Endothelial cell of umbilical vein (primary cell): ENCODE results near the gene PDE7B.

Experiments
- CTCF ChIP-seq, 2 donors: IDR thresholded peaks; 1 replicate in 1 of 2; 2 replicates in 1 of 2; pipeline ENCODE4 v1.5.1; 2011; ENCODE audit warnings: low read length in 2 of 2, mild to moderate bottlenecking in 2 of 2, moderate library complexity in 2 of 2, control low read depth in 1 of 2, inconsistent platforms in 1 of 2, low read depth in 1 of 2; ENCODE audit not compliant: insufficient read depth in 1 of 2; ENCODE audit errors: extremely low read depth in 1 of 2
- FOS ChIP-seq: IDR thresholded peaks from 2 replicates; pipeline ENCODE4 v1.6.1; 2011; ENCODE audit warnings: mild to moderate bottlenecking, low read length, moderate library complexity, borderline replicate concordance; ENCODE audit not compliant: insufficient read depth
- POLR2AphosphoS5 ChIP-seq: IDR thresholded peaks from 2 replicates; pipeline ENCODE4 v1.6.1; 2012; ENCODE audit warnings: low read depth, mild to moderate bottlenecking, control low read depth, low read length, moderate library complexity; ENCODE audit not compliant: insufficient read depth

GRCh38 chr6:135839121-135839520 lies 12.4 kb upstream of the PDE7B start:
- TF ChIP-seq CTCF (IDR thresholded peaks at IDR 0.05; ENCODE audit: extremely low read depth in 1 of 2, insufficient read depth in 1 of 2, low read depth in 1 of 2, low read length in 2 of 2) (no peak), POLR2AphosphoS5 (no peak), FOS (no peak)
